ENCODE data around the gene KLHL4. TPM values are rescaled to one million over a fixed set of nuclear protein-coding genes. Genes with fewer than 3 reads are reported as not detected.

Gene KLHL4
- total and polyA plus RNA-seq, 2 of the 8 experiments (the other 6 are each of a cell fraction or from before 2014, with no cell fraction given), result 8.8 to 16.0 TPM

DNA sequence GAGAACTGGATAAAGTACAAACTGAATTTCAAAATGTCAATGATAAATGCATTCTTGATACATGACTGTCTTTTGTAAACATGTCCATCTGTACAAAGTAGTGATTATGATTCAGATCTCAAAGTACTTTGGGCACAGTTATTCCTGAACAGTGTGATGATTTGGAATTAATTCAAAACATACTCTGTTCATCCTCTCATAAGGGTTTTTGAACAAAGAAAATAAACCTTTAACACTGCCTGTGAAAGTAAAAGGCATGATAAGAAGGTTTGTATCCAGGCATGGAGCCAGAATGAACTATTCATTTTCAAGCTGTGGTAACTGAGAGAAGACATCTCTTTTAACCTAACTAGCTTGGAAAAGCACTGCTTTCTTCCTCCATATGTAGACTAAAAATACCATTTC lies 883 bp upstream of the KLHL4 start:
- Histone ChIP-seq H3K9me3 (ENCODE audit: insufficient read depth in 2 of 2, low read depth in 1 of 2, low read length in 1 of 2) (no peaks in the 10 kb centered on the region), H2BK120ac (replicated peaks; ENCODE audit: low read depth, low read length) (no peak overlapping the region), H3K23me2 (ENCODE audit: low read depth, low read length) (0 out of 2 replicates have a peak, but pooled peaks cover 2% of the 10 kb centered on the region), H4K5ac (ENCODE audit: insufficient read length, low read depth, low read length) (no peak overlapping the region), H3K56ac (replicated peaks; ENCODE audit: insufficient read length, low read depth, low read length) (no peak overlapping the region), H3K4me2 (ENCODE audit: insufficient read depth in 1 of 2, low read depth in 2 of 2, low read length in 2 of 2) (peak overlapping the region in 1 of 2 experiments; percentile 60; a peak in 2 of 4 replicates), H4K8ac (ENCODE audit: extremely low read depth, insufficient read depth, low read length) (no peak overlapping the region), H2BK15ac (ENCODE audit: low read length) (no peak overlapping the region), H2AK5ac (ENCODE audit: low read depth, low read length) (no peak overlapping the region), H2AFZ (ENCODE audit: low read length) (no peak overlapping the region), H3K79me2 (ENCODE audit: control insufficient read depth in 1 of 2, insufficient read depth in 2 of 2, low read length in 2 of 2) (peaks cover 0 to 31% of the 10 kb centered on the region in 2 experiments; a peak in 2 of 4 replicates), H4K91ac (replicated peaks; ENCODE audit: insufficient read length, low read length) (no peak overlapping the region), H3K4me1 (replicated peaks in 1 of 4; ENCODE audit: control insufficient read depth in 3 of 4, insufficient read depth in 4 of 4, low read length in 3 of 4) (no peaks in the 10 kb centered on the region), H3K4me3 (ENCODE audit: extremely low read depth in 1 of 4, insufficient read depth in 2 of 4, low read depth in 3 of 4, low read length in 4 of 4) (peak overlapping the region in 1 of 4 experiments; percentile 72; a peak in 2 of 8 replicates), H2BK20ac (ENCODE audit: low read length) (no peak overlapping the region), H3K23ac (ENCODE audit: insufficient read length) (no peak overlapping the region), H3K14ac (ENCODE audit: insufficient read length) (no peak overlapping the region), H3K9ac (replicated peaks in 1 of 4; ENCODE audit: extremely low read depth in 1 of 4, low read depth in 3 of 4, low read length in 3 of 4) (no peak overlapping the region), H3K27me3 (replicated peaks in 1 of 4; ENCODE audit: control insufficient read depth in 3 of 4, extremely low read depth in 1 of 4, insufficient read depth in 3 of 4, low read length in 3 of 4) (no peaks in the 10 kb centered on the region), H4K20me1 (replicated peaks in 1 of 2; ENCODE audit: control insufficient read depth in 1 of 2, insufficient read depth in 2 of 2, low read length in 2 of 2) (no peaks in the 10 kb centered on the region), H3K79me1 (ENCODE audit: low read depth, low read length) (no peaks in the 10 kb centered on the region), H2BK12ac (ENCODE audit: low read depth, low read length) (no peak overlapping the region), H3K36me3 (ENCODE audit: control insufficient read depth in 2 of 4, insufficient read depth in 4 of 4, low read length in 3 of 4) (no peaks in the 10 kb centered on the region), H2BK5ac (ENCODE audit: low read depth, low read length) (no peak overlapping the region), H3K27ac (ENCODE audit: low read depth, low read length) (no peak overlapping the region), H3K18ac (ENCODE audit: extremely low read depth, low read length) (no peak overlapping the region), H3K4ac (replicated peaks; ENCODE audit: insufficient read length, low read depth, low read length) (no peak overlapping the region)
- POLR2A ChIA-PET (ENCODE audit: partially characterized antibody), result no interaction called here
- FAIRE-seq (no peak), DNase-seq (ENCODE audit: low read depth in 1 of 2, low spot score in 2 of 2) (no peak)
- TF ChIP-seq ZNF274 (IDR thresholded peaks at IDR 0.05; ENCODE audit: borderline replicate concordance, extremely low read depth, low read length), result no peak
- TF ChIP-seq KDM5A (IDR thresholded peaks at IDR 0.05; ENCODE audit: low read length), result no peak
- TF ChIP-seq SP4 (IDR thresholded peaks at IDR 0.05; ENCODE audit: low read length), result no peak
- TF ChIP-seq SUZ12 (IDR thresholded peaks at IDR 0.05; ENCODE audit: low read length), result no peak
- TF ChIP-seq PHF8 (conservative IDR thresholded peaks at IDR 0.05; ENCODE audit: low read depth, low read length), result no peak
- TF ChIP-seq SAP30 (IDR thresholded peaks at IDR 0.05; ENCODE audit: insufficient read depth, insufficient replicate concordance, low read length), result no peak
- TF ChIP-seq BCL11A (IDR thresholded peaks at IDR 0.05; ENCODE audit: low read depth in 2 of 2, low read length in 2 of 2), result no peak
- TF ChIP-seq JUN (IDR thresholded peaks at IDR 0.05; ENCODE audit: low read depth, low read length), result no peak
- TF ChIP-seq BACH1 (IDR thresholded peaks at IDR 0.05; ENCODE audit: low read length), result no peak
- CTCF ChIA-PET (ENCODE audit: partially characterized antibody), result no interaction called here
